Measurements from ENCODE around the gene EDIL3.

DNA sequence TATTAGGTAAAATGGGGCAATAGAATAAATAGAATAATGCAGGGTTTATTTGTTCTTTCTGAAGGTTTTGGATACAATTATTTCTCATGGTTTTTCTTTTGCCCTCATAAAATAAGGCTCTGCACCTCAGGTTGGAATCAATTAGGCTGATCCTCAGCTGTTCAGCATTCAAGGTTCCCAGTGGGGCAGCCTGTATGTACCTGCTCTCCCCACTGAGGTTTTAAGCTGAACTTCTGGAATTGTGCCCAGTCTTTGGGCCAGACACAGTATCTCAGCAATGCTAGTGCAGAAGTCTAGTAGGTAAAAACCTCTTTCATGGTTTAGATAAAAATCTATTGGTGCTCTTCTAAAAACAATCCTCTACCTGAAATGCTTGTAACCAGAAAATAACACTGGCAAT, 98.0 kb downstream of the EDIL3 start:
- no peak for TF ChIP-seq POLR2A (IDR thresholded peaks at IDR 0.05)
- TF ChIP-seq, protein P1, sequence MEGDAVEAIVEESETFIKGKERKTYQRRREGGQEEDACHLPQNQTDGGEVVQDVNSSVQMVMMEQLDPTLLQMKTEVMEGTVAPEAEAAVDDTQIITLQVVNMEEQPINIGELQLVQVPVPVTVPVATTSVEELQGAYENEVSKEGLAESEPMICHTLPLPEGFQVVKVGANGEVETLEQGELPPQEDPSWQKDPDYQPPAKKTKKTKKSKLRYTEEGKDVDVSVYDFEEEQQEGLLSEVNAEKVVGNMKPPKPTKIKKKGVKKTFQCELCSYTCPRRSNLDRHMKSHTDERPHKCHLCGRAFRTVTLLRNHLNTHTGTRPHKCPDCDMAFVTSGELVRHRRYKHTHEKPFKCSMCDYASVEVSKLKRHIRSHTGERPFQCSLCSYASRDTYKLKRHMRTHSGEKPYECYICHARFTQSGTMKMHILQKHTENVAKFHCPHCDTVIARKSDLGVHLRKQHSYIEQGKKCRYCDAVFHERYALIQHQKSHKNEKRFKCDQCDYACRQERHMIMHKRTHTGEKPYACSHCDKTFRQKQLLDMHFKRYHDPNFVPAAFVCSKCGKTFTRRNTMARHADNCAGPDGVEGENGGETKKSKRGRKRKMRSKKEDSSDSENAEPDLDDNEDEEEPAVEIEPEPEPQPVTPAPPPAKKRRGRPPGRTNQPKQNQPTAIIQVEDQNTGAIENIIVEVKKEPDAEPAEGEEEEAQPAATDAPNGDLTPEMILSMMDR (IDR thresholded peaks at IDR 0.05) = no peak
